ENCODE data around the gene ASIC1.

Gene ASIC1

DNA sequence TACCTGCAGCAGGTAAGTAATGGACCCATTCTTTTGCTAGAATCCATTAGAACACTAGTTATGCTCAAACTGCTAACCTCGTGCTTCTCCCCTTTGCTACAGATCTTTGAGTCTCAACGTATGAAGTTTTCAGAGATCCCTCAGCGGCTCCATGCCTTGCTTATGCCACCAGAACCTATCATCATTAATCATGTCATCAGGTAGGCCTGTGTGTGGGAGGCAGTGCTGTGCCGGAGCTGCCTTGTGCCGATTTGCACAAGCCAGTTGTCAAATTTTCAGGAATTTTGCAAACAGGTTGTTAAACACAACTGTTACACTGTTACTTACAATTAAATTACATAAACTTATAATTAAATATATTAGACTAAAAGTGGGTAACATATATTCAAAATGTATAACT lies 33.0 kb downstream of the ASIC1 start:
- ATAC-seq (replicated peaks) (no peak), DNase-seq (no peak)
- Mint-ChIP-seq H3K9me3 (no peaks in the 10 kb centered on the region), H3K27me3 (no peaks in the 10 kb centered on the region), H3K36me3 (peaks cover 22 to 32% of the 10 kb centered on the region in 2 donors), H3K4me1 (peaks cover 23 to 34% of the 10 kb centered on the region in 2 donors), H3K27ac (no peak overlapping the region), H3K4me3 (no peak overlapping the region)

DNA sequence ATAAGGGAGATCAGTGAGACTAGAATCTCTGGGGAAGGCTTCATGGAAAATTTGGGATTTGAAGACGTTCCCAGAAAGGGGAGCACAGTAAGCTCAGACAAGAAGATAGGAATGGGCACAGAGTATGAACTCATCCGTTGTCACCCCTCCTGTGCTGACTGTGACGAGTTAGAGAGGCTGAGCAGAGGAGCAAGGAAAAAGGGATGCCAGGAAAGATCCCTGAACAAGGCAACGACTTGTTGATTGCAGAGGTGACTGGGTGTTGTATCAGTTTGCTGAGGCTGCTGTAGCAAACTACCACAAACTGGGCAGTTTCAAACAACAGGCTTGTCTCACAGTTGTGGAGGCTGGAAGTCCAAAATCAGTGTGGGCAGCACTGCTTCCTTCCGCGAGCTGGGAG lies 40.6 kb downstream of the ASIC1 start:
- Mint-ChIP-seq H3K4me3 (no peak overlapping the region), H3K4me1 (peaks cover 5% of the 10 kb centered on the region in 2 donors), H3K9me3 (no peaks in the 10 kb centered on the region), H3K27ac (no peak overlapping the region), H3K36me3 (peaks cover 45 to 73% of the 10 kb centered on the region in 2 donors), H3K27me3 (no peaks in the 10 kb centered on the region)
- ATAC-seq (replicated peaks): no peak
- no peak for DNase-seq

DNA sequence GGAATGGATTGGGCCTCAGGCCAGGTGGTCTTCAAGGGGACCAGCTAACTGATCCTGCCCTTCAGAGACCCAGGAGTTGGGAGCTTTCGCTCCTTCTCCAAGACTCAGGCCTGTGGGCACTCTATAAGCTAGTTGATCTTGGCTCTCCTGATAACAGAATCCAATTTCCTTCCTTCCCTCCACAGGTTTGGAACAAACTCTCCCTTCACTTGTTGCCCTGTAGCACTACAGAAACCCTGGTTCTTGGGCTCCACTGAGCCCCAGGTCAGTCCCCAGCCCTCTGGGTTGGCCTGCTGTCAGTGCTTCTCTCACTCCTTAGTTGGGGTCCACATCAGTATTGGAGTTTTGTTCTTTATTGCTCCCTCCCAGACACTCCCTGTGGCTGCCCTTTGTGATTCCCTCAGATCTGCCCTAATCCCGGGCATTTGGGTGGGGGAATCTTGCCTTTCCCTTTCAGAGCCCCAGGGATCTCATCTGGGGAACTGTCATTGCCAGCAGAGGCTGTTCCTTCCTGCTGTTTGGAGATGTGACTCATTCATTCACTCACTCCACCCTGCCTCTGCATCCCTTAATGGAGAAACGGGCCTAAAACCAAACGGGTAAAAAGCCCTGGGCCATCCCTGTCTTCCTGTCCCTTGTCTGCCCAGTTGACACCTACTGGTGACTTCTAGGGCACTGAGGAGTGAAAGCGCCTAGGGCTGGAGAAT lies 42.1 kb downstream of the ASIC1 start:
- Mint-ChIP-seq H3K27ac (peak overlapping the region; percentile 15), H3K4me1 (peaks cover 16 to 18% of the 10 kb centered on the region in 2 donors), H3K27me3 (no peaks in the 10 kb centered on the region), H3K4me3 (no peak overlapping the region), H3K36me3 (peaks cover 46 to 78% of the 10 kb centered on the region in 2 donors), H3K9me3 (no peaks in the 10 kb centered on the region)
- DNase-seq: no peak
- ATAC-seq (replicated peaks): no peak

DNA sequence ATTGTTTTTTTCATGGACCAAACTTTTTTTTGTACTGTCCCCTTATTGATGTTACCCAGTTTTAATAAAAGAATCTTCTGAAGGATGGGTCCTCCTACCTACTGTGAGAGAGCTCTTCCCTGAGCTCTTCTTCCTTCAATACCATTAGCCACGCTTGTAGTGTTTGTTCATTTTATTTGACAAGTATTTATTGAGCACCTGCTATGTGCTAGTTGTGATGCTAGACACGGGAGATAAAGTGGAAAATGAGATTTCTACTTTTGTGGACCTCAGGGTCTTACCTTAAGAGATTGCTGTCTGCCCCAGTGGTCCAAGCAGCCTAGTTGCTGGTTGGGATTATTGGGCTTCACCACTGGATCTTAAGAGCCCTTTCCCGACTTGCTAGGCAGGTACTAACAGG lies 43.2 kb downstream of the ASIC1 start:
- H3K9me3 Mint-ChIP-seq: no peaks in the 10 kb centered on the region
- DNase-seq (no peak), ATAC-seq (replicated peaks) (no peak)
- peaks cover 49 to 77% of the 10 kb centered on the region in 2 donors for H3K36me3 Mint-ChIP-seq
- no peak overlapping the region for H3K4me3 Mint-ChIP-seq
- no peaks in the 10 kb centered on the region for H3K27me3 Mint-ChIP-seq
- peaks cover 17 to 23% of the 10 kb centered on the region in 2 donors for H3K4me1 Mint-ChIP-seq
- peak overlapping the region; percentile 59 for H3K27ac Mint-ChIP-seq

DNA sequence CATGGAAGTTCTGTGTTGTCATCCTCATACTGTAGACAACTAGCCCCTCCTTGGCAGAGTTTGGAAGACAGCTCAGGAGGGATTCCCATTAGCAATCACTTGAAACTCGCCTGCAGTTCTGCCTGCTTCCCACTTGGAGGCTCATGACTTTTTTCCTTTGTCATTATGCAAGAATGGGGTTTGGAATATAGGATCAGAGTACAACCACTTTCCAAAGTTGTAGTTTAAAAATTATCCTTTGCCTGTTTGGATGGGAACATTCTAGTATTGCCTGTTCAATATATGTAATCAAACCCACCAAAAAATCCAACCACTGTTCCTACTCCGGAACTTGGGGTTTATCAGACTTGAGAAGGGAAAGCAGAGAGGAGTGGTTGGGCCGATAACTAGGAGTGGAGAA lies 44.3 kb downstream of the ASIC1 start:
- Mint-ChIP-seq H3K27ac (no peak overlapping the region), H3K9me3 (no peaks in the 10 kb centered on the region), H3K4me3 (no peak overlapping the region), H3K27me3 (no peaks in the 10 kb centered on the region), H3K4me1 (peaks cover 19 to 28% of the 10 kb centered on the region in 2 donors), H3K36me3 (peaks cover 47 to 73% of the 10 kb centered on the region in 2 donors)
- no peak for ATAC-seq (replicated peaks)
- no peak for DNase-seq

DNA sequence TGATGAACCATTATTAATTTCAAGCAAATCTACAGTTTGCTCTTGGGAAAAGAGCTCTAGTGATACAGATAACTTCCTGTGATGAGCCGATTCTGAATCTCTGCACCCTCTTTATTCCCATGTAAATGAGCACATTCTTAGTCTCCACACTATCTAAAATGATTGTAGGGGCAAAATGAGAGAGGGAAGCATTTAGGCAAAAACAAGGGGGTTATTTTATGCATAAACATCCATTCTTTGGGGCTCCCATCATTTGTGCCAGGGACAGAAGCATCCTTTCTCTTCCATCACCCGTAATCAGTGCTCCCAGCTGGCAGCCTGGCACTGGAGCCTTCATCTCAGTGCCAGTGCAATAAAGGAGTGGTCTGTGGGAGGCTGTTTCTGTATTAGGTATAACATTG lies 44.7 kb downstream of the ASIC1 start:
- H3K9me3 Mint-ChIP-seq: no peaks in the 10 kb centered on the region
- DNase-seq: no peak
- peaks cover 20 to 28% of the 10 kb centered on the region in 2 donors for H3K4me1 Mint-ChIP-seq
- H3K4me3 Mint-ChIP-seq: no peak overlapping the region
- H3K36me3 Mint-ChIP-seq: peaks cover 45 to 72% of the 10 kb centered on the region in 2 donors
- H3K27me3 Mint-ChIP-seq: no peaks in the 10 kb centered on the region
- no peak for ATAC-seq (replicated peaks)
- H3K27ac Mint-ChIP-seq: no peak overlapping the region

DNA sequence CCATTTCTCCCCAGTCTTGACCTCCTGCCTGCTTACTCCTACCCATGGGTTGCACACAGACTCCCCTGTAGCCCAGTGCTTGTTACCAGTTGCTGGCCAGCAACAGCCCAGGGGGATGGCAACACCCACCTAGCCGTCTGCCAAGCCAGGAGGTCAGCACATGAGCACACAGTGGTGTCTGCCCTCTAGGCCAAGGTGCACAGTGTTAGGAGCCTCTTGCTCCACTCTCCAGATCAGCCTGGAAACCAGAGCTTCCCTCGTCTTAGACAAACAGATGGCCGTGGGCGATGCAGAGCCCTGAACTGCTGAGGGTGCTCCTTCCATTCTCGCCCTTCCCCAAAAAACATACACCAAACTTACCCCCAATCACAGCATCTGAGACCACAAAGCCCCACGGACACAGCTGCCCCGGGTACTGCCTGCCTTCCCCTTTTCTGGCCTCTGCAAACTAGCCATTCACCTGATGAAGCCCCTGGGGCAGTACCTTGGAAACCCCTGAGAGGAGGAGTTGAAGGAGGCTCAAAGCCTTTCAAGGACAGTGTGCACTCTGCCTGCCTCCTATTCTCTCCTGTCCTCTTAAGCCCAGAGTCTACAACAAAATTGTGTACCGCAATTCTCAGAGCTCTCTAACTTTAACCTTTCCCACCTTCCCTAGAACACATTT lies 45.4 kb downstream of the ASIC1 start:
- Mint-ChIP-seq H3K4me1 (peaks cover 21 to 28% of the 10 kb centered on the region in 2 donors), H3K27me3 (no peaks in the 10 kb centered on the region), H3K27ac (peak overlapping the region; percentile 60), H3K4me3 (peak overlapping the region in 1 of 2 donors; percentile 18), H3K36me3 (peaks cover 45 to 72% of the 10 kb centered on the region in 2 donors), H3K9me3 (no peaks in the 10 kb centered on the region)
- DNase-seq (peak; percentile 12), ATAC-seq (replicated peaks) (peak; percentile 81 to 85)

DNA sequence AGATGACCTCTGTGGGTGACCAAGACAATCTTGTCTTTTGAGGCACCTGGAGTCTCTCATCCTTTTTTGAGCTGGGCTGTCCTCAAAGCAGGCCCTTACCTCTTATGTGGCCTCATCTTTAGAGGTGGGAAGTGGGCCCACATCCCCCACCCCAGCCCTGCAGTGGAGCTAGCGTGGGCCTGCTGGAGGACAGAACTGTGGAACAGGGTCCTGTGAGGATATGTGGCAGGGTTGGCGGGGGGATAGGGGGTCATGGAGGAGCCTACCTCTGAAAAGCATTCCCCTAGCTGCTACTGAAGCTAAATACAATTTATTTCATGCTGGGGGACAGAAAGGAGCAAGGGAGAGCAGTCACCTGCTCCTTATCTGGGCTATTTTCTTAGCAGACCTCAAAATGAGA lies 46.0 kb downstream of the ASIC1 start:
- ATAC-seq (replicated peaks): peak in 1 of 2 donors; percentile 3
- peak overlapping the region; percentile 60 for H3K27ac Mint-ChIP-seq

DNA sequence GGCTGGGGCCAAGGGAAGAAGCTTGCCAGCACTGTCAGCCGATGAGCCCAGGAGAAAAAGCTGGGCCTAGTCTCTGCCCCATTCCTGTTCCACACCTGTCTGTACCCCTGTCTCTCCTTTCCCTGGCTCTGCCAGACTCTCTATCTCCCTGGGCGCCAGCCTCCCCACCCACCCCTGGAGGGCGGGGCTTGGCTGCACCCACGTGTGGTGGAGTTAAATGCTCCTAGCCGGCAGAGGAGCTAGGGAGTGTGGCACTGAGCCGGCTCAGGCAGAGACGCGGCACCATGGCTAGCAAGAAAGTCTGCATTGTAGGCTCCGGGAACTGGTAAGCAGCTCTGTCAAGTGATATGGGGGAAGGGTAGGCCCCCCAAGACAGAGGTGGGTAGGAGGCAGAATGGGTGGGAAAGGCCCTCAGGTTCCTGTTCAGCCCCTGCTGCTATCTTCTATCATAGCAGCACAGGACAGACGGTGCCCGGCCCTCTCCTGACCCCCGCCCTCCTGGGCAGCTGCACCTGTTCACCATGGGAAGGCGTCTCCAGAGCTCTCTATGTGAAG lies 46.4 kb downstream of the ASIC1 start, which contains the start of gene GPD1:
GPD1 (plus strand) TSS at position 242 of the 555 bp plus-strand sequence; CDS start at position 285, 43 bp downstream.
- Mint-ChIP-seq H3K36me3 (peaks cover 43 to 69% of the 10 kb centered on the region in 2 donors), H3K27me3 (no peaks in the 10 kb centered on the region), H3K4me3 (peak within 1 kb of the TSS in 1 of 2 donors; percentile 18), H3K27ac (peak within 1 kb of the TSS; percentile 60), H3K4me1 (peaks cover 28 to 37% of the 10 kb centered on the region in 2 donors), H3K9me3 (no peaks in the 10 kb centered on the region)
- no peak for DNase-seq
- peak; percentile 48 to 54 for ATAC-seq (replicated peaks)

More for the DNA sequence above, 46.0 kb downstream of the ASIC1 start:
- Mint-ChIP-seq H3K9me3 (no peaks in the 10 kb centered on the region), H3K36me3 (peaks cover 42 to 70% of the 10 kb centered on the region in 2 donors), H3K4me1 (peaks cover 24 to 32% of the 10 kb centered on the region in 2 donors), H3K27me3 (no peaks in the 10 kb centered on the region), H3K4me3 (peak overlapping the region in 1 of 2 donors; percentile 18)
- no peak for DNase-seq

DNA sequence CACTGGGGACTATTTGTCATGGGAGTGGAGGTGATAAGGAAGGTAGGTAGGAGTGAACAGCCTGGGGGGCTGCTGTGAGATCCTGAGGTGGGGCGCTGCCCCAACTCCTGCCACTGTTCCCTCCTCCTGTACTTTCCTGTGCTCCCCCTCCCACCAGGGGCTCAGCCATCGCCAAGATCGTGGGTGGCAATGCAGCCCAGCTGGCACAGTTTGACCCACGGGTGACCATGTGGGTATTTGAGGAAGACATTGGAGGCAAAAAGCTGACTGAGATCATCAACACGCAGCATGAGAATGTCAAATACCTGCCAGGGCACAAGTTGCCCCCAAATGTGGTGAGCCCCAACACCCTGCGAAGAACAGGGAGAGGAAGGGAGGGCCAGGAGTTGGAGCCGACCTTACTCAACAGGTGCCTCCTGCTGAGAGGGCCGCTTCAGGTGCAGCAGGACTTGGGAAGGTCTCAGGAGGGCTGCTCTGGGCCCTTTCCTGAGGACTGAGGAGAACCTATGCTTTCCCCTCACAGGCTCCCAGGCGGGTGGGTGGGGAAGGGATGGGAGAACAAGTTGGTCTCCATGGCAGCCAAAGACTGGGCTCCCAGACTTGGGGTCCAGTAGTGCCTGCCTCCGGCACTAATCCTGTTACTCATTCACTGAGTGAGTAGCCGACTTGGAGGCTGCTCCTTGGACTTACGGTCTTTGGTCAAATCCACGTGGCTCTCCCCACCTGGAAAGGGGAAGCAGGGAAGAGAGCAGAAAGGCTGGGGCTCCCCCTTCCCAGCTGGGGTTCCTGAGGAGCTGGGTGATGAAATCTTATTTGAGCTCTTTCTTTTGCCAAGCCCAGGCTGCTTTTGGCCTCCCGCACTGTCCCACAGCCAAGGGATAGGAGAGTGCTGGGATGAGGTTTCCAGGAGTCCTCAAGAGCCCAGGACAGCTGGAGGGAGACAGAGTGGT lies 47.3 kb downstream of the ASIC1 start:
- H3K4me3 Mint-ChIP-seq: no peak overlapping the region
- DNase-seq: no peak
- peaks cover 39 to 61% of the 10 kb centered on the region in 2 donors for H3K36me3 Mint-ChIP-seq
- no peaks in the 10 kb centered on the region for H3K9me3 Mint-ChIP-seq
- no peaks in the 10 kb centered on the region for H3K27me3 Mint-ChIP-seq
- peaks cover 35 to 45% of the 10 kb centered on the region in 2 donors for H3K4me1 Mint-ChIP-seq
- no peak overlapping the region for H3K27ac Mint-ChIP-seq
- no peak for ATAC-seq (replicated peaks)

DNA sequence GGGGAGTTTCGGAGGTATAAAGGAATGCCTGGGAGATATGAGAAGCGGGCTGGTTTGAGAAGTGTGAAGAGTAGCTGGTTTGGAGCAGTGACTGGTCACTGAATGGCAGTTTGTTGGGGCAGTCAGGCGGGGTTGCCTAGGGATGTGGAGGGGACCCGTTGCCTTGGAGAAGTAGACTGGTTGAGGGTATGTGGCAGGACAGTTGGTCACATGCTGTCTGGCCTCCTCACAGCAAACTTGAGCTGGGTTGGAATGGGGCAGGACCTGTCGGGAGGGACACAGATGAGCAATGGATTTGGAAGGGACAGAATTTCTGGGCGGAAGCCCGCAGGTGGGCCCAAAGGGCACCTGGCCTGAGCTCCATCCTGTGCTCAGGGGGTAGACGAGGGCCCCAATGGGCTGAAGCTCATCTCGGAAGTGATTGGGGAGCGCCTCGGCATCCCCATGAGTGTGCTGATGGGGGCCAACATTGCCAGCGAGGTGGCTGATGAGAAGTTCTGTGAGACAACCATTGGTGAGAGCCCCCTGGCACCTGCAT lies 48.6 kb downstream of the ASIC1 start:
- H3K27me3 Mint-ChIP-seq: no peaks in the 10 kb centered on the region
- DNase-seq (no peak), ATAC-seq (replicated peaks) (no peak)
- peak overlapping the region; percentile 72 for H3K27ac Mint-ChIP-seq
- H3K9me3 Mint-ChIP-seq: no peaks in the 10 kb centered on the region
- H3K36me3 Mint-ChIP-seq: peaks cover 28 to 49% of the 10 kb centered on the region in 2 donors
- H3K4me3 Mint-ChIP-seq: no peak overlapping the region
- peaks cover 43 to 58% of the 10 kb centered on the region in 2 donors for H3K4me1 Mint-ChIP-seq

DNA sequence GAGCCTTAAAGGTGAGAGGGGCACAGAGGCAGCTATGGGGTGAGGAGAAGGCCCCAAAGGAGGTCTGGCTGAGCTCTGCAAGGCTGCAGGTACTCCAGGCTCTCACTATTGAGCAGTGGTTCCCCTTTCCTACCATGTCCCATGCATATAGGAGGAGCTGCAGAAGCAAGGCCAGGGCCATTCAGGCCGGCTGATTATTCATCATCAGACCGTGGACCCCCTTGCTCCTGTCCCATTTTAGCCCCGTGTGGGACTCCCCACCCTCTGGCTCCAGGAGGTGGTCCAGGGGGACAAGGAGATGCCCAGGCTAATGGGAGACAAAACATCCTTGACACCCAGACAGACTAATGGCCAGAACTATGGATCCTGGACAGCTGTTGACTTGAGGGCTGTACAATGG lies 49.5 kb downstream of the ASIC1 start:
- Mint-ChIP-seq H3K4me1 (peaks cover 47 to 65% of the 10 kb centered on the region in 2 donors), H3K36me3 (peaks cover 26 to 41% of the 10 kb centered on the region in 2 donors), H3K27ac (peak overlapping the region; percentile 39), H3K9me3 (no peaks in the 10 kb centered on the region), H3K4me3 (no peak overlapping the region), H3K27me3 (no peaks in the 10 kb centered on the region)
- ATAC-seq (replicated peaks) (no peak), DNase-seq (no peak)

DNA sequence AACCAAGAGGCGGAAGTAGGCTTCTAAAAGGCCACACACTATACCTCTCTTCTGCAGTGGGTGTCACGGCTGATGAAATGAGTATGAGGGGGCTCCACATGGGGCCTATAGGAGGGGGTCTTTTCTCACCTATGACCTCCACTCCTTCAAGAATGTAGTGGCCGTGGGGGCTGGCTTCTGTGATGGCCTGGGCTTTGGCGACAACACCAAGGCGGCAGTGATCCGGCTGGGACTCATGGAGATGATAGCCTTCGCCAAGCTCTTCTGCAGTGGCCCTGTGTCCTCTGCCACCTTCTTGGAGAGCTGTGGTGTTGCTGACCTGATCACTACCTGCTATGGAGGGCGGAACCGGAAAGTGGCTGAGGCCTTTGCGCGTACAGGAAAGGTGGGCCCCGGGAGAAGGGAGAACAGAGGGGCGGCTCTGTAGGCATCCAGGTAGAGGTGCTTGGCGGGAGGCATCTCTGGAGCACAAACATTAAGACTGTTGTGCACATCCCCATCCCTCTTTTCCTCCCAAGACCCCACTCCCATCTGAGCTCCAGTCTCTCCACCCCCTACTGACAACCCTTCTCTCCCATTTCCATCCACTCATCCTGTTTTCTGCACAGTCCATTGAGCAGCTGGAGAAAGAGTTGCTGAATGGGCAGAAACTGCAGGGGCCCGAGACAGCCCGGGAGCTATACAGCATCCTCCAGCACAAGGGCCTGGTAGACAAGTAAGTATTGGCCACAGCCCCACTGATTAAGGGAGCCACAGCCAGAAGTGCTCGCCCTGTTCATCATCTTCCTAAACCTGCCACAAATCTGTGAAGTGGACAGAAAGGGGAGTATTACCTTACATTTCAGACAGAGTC lies 50.2 kb downstream of the ASIC1 start:
- Mint-ChIP-seq H3K9me3 (no peaks in the 10 kb centered on the region), H3K4me3 (no peak overlapping the region), H3K4me1 (peaks cover 45 to 63% of the 10 kb centered on the region in 2 donors), H3K27me3 (no peaks in the 10 kb centered on the region), H3K36me3 (peaks cover 26 to 37% of the 10 kb centered on the region in 2 donors), H3K27ac (peak overlapping the region; percentile 39)
- ATAC-seq (replicated peaks) (no peak), DNase-seq (no peak)
